ENCODE results near the gene ZNG1F.
"Not testable (repeated sequence)": the region's sequence is repeated elsewhere in the genome, so short reads cannot be mapped to it uniquely, and the experiment has no call there.

The ZNG1F gene

DNA sequence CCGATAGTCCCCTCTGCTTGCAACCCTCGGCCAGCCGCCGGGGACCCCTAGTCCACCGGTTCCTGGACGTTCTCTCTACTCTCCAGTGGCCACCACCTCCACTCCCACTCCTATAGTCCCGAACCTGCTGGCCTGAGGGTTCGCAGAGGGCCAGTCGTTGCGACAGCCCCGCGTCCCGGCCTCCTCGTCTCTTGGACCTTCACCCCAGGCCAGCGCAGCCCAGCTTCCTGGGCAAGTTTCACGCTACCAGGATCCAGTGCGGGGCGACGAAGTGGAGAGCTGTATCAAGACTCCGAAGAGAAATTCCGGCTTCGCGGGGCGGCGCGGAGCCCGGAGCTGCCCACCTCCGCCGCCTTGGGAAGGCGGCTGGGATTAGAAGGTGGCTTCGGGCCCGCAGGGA is 65.7 kb downstream of the ZNG1F start:
- DNase-seq (ENCODE audit: low read depth) = not testable (repeated sequence)

DNA sequence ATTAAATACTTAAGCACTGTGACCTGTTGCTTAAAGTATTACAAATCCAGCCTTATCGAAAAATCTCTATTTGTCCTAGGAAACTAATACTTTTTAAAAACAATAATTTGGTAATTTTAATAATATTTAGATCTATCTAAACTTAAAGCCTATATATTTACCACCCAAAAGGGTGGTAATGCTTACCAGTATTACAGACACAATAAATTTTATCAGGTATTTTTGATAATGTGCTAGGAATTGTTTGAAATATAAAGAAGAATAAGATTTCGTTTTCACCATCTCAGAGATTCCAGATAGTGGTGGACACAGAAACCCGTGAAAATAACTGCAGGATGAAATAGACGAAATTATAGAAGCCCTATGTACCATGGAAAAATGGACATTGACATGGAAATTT is 68.4 kb downstream of the ZNG1F start:
- not testable (repeated sequence) for DNase-seq (ENCODE audit: low read depth)

DNA sequence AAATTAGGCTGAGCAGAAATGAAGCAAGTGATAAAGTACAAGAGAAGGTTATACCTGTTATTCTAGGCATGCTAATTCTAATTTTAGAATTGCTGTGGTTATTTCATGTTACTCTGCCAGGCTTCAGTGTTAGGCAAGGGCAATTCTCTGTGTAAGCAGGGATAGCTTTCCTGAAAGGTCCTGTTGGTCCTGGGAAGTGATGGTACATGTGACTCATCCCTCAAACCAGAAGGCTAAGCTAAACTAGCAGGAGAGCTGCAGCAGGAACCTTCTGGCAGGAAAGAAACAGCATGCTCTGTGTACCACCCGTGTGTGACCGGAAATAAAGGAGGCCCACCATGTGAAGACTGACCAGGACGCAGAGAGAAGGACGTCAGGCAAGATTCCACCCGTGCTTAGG is 69.4 kb downstream of the ZNG1F start:
- DNase-seq (ENCODE audit: low read depth) = not testable (repeated sequence)

DNA sequence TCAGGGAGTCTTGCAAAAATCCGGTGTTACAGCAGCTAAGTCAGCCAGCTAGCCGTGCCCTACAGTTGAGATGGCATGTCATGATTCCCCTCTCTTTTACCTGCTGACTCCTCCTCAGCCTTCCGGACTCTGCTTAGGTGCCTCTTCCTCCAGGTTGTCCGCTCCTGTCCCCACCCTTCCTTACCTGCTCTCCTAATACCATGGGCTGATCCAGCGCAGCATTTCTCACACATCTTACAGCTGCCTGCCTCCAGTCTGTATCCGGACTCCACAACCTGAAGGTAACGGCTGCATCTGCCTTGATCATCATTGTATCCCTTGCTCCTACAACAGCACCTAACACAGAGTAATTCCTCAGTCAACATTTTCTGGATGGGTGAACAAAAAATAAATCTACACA is 69.8 kb downstream of the ZNG1F start:
- DNase-seq (ENCODE audit: low read depth) = not testable (repeated sequence)

DNA sequence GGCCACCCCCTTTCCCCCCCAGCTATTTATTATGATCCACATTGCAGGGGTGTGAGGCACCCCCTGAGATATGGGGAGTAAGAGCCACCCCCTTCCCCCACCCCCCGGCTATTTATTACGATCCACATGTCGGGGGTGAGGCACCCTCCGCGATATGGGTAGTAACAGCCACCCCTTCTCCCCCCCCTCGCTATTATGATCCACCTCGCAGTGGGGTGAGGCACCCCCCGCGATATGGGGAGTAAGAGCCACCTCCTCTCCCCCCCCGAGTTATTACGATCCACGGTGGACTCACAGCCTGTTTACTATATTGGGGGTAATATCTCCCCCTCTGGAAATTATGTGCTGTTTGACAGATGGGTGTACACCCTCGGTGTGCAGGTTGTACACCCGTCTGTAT is 75.8 kb downstream of the ZNG1F start:
- DNase-seq (ENCODE audit: low read depth) = not testable (repeated sequence)

DNA sequence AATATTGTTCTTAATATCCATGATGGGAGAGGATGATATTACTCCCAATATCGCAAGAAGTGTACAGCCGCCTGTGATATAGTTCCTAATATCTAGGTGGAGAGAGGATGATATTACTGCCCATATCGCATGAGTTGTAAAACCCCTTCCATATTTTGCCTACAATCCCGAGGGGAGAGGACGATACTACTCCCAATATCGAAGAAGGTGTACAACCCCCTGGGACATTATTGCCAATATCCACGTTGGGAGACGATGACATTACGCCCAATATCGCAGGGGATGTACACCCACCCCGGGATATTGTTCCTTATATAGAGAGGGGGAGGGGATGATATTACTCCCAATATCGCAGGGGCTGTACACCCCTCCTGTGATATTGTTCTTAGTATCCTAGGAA is 77.7 kb downstream of the ZNG1F start:
- DNase-seq (ENCODE audit: low read depth) = not testable (repeated sequence)

DNA sequence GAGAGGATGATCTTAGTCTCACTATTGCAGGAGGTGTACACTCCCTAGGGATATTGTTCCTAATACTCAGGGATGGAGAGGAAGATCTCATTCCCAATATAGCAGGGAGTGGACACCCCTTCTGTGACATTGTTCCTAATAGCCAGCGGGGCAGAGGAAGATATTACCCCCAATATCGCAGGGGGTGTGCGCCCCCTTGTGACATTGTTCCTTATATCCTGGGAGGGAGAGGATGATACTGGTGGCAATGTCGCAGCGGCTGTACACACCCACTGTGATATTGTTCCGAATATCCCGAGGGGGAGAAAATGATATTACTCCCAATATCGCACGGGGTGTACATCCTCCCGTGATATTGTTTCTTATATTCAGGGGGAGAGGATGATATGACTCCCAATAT is 78.2 kb downstream of the ZNG1F start:
- DNase-seq (ENCODE audit: low read depth) = peak; percentile 7

DNA sequence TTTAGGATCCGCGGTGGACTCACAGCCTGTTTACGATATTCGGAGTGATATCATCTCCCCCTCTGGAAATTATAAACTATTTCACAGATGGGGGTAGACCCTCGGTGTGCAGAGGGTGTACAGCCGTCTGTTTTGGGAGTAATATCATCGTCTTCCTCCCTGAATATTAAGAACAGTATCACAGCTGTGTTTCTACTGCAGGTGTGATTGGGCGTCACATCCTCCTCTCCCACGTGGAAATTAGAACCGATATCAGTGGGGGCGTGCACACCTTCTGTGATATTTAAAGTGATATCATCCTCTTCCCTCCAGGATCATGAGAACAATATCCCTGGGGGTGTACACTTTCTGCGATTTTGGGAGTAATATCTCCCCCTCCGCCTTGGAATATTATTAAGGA is 79.9 kb downstream of the ZNG1F start:
- DNase-seq (ENCODE audit: low read depth) = not testable (repeated sequence)

DNA sequence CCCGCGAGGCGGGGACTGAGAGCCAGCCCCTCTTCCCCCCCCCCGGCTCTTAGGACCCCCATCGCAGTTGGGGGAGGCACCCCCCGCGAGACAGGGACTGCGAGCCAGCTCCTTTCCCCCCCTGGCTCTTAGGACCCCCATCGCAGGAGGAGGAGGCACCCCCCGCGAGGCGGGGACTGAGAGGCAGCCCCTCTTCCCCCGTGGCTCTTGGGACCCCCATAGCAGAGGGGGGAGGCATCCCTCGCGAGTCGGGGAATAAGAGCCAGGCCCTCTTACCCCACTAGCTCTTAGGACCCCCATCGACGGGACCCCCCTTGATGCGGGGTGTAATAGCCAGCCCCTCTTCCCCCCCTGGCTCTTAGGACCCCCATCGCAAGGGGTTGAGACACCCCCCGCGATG is 80.3 kb downstream of the ZNG1F start:
- not testable (repeated sequence) for DNase-seq (ENCODE audit: low read depth)

DNA sequence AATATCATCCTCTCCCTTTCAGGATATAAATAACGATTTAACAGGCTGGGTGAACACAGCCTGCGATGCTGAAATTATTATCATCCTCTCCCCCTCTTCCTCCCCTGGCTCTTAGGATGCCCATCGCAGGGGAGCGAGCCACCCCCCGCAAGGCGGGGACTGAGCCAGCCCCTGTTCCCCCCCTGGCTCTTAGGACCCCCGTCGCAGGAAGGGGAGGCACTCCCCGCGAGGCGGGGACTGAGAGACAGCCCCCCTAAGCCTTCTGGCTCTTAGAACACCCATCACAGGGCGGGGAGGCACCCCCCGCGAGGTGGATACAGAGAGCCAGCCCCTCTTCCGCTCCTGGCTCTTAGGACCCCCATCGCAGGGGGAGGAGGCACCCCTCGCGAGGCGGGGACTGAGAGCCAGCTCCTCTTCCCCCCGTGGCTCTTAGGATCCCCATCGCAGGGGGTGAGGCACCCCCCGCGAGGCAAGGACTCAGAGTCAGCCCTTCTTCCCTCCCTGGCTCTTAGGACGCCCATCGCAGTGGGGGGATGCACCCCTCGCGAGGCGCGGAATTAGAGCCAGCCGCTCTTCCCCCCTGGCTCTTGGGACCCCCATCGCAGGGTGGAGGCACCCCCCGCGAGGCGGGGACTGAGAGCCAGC is 82.5 kb downstream of the ZNG1F start:
- DNase-seq (ENCODE audit: low read depth) = not testable (repeated sequence)

DNA sequence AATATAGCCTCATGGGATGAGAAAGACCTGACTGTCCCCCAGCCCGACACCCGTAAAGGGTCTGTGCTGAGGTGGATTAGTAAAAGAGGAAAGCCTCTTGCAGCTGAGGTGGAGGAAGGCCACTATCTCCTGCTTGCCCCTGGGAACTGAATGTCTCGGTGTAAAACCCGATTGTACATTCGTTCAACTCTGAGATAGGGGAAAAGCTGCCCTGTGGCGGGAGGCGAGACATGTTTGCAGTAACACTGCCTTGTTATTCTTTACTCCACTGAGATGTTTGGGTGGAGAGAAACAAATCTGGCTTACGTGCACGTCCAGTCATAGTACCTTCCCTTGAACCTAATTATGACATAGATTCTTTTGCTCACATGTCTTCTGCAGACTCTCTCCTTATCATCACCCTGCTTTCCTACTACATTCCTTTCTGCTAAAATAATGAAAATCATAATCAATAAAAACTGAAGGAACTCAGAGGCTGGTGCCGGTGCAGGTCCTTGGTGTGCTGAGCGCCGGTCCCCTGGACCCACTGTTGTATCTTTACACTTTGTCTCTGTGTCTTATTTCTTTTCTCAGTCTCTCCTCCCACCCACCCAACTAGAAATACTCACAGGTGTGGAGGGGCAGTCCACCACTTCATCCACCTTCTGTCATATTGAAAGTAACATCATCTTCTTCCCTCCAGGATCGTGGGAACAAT is 83.4 kb downstream of the ZNG1F start:
- not testable (repeated sequence) for DNase-seq (ENCODE audit: low read depth)

DNA sequence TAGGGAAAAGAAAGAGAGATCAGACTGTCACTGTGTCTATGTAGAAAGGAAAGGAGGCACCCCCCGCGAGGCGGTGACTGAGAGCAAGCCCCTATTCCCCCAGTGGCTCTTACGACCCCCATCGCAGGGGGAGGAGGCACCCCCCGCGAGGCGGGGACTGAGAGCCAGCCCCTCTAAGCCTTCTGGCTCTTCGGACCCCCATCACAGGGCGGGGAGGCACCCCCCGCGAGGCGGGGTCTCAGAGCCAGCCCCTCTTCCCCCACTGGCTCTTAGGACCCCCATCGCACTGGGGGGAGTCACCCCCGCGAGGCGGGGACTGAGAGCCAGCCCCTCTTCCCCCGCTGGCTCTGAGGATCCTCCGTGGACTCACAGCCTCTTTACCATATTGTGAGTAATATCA is 84.6 kb downstream of the ZNG1F start:
- DNase-seq (ENCODE audit: low read depth) = not testable (repeated sequence)

DNA sequence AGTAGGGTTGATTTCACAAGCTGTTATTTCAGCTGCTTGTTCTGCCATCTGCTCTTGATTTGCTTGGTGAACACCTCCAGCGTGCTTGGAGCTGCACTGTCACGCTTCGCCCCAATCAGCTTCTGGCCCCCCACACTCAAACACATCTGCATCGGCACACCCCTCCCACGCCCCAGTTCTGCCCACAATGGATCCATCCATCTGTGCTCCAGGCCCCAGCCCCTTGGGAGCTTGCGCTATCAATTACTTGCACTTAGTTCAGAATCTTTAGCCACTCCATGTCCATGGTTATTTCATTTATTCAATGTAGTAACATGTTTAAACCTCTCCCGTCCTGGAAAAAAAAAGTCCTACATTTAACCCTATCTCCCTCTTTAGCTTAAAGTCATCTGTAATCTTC is 88.6 kb downstream of the ZNG1F start:
- DNase-seq (ENCODE audit: low read depth) = not testable (repeated sequence)

DNA sequence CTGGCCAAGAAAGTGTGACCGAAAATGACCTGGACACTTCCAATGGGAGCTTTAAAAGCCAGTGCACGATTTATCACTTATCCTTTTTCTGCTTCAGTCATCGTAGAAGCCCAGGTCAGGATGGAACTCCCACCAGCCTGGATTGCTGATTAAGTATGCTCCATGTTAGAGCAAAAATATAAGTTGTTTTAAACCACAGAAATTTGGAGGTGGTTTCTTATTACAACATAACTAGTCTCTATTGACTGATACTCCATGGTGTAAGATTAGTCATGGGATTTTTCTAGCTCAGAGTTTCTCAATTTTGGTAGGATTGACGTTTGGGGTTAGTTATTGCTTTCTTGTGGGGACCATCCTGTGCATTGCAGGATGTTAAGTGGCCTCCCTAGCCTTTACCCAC is 90.4 kb downstream of the ZNG1F start:
- DNase-seq (ENCODE audit: low read depth) = not testable (repeated sequence)

DNA sequence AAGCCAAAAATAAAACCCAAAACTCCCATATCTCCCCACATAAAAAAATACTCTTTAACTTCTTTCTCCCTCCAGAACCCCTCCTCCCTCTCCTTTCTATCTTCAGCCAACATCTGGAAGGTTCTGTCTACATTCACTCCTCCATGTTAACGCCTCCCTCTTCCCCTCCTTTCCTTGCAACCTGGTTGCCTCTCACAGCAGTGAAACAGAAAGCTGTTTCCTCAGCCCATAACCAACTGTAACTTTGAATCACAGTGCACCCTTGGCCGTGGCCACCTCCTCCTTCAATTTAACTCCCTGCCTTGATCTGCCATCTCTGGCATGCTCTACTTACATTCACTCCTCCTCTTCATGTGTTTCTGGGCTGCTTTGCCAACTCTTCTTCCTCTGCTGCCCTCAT is 94.1 kb downstream of the ZNG1F start:
- DNase-seq (ENCODE audit: low read depth) = not testable (repeated sequence)

DNA sequence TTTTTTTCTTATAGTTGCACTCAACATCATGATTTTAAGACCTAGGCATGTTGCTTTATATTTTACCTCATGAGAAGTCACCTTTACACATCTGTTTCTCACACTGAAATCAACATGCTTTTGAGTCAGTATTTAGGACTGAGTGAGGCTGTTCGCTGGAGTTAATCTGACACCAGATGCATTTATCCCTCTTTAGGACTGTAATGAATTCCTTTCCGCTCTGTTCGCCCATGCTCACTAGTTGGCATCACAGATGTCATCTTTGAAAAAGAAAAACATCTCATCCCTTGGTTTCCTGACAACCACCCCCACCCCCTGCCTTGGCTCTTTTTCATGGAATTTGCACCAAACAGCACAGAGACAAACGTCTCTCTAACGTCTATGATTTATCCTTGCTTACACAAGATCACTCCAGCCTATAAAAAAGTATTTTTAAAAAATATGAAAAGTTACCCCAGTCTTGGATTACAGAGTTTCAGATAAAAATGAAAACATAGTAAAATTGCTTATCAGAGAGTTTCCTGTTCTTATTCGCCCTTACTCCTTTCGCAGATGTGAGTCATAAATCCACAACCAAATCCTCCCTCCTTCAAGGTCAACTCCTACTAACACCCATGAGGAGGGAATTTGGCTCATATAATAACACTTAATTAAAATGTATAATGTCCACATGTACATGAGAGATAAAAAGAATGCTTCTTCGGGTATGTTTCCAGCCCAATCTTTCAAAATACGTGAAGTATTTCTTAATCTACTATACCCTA is 94.9 kb downstream of the ZNG1F start:
- not testable (repeated sequence) for DNase-seq (ENCODE audit: low read depth)

DNA sequence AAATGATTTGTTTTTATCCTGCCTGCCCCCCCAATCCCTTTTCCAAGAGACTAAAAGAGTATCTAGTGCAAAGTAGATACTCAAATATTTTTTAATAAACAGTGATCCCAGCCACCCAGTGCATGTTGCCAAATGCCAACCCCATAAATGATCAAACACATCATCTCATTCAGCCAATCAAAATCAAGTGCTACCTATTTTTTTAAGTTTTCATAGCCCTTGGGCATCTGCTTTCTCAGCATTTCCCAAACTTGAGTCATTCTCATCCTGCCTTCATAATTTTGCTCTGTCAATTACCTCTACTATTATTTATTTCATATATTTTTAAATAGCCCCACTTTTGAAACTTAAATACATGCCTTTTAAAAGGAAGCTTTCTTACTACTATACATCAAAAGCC is 98.2 kb downstream of the ZNG1F start:
- not testable (repeated sequence) for DNase-seq (ENCODE audit: low read depth)

DNA sequence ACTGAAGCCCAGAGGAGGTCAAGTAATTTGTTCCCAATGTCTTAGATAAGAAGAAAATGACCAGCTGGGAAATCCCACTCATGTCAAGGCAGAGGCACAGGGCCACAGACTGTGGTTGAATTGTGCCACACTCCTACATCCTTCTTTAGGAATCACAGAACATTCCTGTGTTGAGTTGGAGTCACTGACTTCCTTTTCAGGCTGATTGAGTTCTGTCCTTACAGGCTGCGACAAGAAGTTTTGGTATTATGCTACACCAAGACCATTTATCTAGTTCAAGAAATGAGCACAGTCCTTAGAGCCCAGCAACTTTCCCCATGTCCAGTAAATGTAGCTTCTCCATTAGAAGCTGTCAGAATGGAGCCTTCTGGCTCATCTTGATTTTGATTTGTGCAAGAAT is 98.7 kb downstream of the ZNG1F start:
- not testable (repeated sequence) for DNase-seq (ENCODE audit: low read depth)

DNA sequence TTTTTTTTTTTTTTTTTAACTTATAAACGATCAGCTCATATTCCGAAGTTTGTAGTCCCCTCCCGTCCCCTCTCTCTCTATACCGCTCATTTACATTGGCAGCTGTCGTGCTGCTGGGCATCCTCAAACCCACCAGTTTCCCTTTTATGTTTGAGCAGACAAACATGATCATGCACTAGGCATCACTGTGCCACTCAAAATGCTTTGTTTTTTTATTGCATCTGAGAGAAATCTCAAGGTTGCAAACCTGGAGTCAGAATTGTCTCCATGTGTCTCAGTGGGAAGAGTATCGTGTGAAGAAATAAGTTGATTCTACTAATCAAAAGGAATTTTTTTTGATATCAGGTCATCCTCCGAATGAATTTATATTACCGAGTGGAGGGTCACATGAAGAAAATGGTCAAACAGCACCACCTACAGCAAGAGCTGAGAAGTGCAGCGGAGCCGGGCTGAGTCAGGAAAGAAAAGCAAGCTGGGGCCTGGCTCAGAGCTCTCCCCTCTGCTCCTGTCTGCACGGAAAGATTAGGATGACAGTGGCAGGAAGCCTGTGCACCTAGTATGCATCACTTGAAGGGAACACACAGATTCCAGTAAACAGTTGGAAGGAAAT is 100.6 kb downstream of the ZNG1F start:
- DNase-seq (ENCODE audit: low read depth) = not testable (repeated sequence)

DNA sequence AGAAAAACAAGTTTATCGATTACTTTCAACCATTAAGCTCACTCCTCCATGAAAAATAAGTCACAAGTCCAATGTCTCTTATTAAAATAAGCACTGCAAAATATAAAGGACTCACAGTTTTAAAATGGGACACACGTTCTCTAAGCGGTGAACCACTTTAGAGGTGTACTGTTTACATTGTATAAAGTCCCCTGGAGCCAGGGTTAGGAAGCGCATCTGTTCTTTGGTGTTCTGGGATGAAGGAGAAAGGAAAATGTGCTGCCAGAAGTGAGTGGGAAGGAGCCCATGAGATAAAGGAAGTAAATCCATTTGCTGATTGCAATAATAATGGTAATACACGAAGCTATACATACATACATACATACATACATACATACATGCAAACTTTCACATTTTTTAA is 101.2 kb downstream of the ZNG1F start:
- not testable (repeated sequence) for DNase-seq (ENCODE audit: low read depth)

DNA sequence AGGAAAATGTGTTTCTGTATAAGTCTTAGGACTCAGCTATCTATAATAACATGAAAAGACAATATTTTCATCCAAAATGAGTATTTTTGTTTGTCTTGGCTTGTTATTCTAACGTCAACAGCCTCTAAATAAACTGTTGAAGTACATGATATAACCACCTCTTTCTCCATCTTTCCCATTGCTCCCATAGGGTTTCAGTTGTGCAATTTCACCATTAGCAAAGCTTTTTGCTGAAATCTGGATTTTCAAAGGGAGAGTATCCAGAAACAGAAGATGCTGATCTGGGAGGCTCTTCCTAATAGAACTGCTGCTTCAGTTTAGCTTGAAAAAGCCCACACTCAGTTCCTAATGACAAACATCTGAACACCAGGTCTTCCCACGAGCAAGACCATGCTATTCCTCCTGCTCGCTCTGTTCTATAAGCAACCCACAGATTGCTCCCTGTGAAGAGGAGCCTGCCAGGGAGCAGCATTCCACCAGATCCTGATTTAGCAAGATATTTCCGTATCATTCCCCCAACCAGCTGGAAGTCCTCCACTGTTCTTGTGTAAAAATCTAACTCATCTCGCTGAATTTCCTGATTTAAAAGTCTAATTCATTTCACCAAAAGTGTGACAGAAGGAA is 101.8 kb downstream of the ZNG1F start:
- not testable (repeated sequence) for DNase-seq (ENCODE audit: low read depth)

DNA sequence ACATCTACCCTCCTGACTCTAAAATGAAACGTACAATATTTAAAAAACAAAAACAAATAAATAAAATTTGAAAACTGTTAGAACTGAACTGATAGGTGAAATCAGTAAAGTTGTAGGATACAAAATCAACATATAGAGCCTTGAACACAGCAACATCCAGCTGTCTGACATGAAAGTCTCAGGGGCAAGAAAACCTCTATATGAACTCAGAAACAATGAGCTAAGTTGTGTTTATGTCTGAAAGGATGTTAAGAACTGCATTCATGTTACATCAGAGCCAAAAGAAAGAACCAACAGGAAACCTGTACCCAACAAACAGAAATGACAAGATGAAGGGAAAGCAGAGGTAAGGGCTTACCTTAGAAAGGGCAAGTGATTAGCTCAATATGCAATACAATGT is 102.4 kb downstream of the ZNG1F start:
- DNase-seq (ENCODE audit: low read depth) = not testable (repeated sequence)

Data from ELR (cell line).